ENCODE data around the gene ZNF782.
"Not testable (repeated sequence)": the region's sequence is repeated elsewhere in the genome, so short reads cannot be mapped to it uniquely, and the experiment has no call there.

Gene ZNF782

GRCh38 chr9:96852676-96853075 is 1.6 kb downstream of the ZNF782 start:
- no peak for DNase-seq

- no peak for DNase-seq
These were observed 10.3 kb downstream of the ZNF782 start for GRCh38 chr9:96844040-96844439.

- DNase-seq: no peak
These were observed 35.8 kb downstream of the ZNF782 start for GRCh38 chr9:96818533-96818932.

- no peak for DNase-seq
These were observed 36.3 kb downstream of the ZNF782 start for GRCh38 chr9:96817973-96818372.

- no peak for DNase-seq
These were observed 40.7 kb downstream of the ZNF782 start for GRCh38 chr9:96813607-96814006.

GRCh38 chr9:96798959-96799358 is 55.4 kb downstream of the ZNF782 start:
- DNase-seq: not testable (repeated sequence)

GRCh38 chr9:96784021-96784420 is 70.3 kb downstream of the ZNF782 start:
- DNase-seq: no peak

- DNase-seq: no peak
These were observed 72.1 kb downstream of the ZNF782 start for GRCh38 chr9:96782235-96782634.

- DNase-seq: no peak
These were observed 72.8 kb downstream of the ZNF782 start for GRCh38 chr9:96781552-96781951.

- no peak for DNase-seq
These were observed 75.2 kb downstream of the ZNF782 start for GRCh38 chr9:96779089-96779488.

GRCh38 chr9:96777426-96777864 is 76.9 kb downstream of the ZNF782 start:
- DNase-seq: no peak

GRCh38 chr9:96771124-96771523 is 83.2 kb downstream of the ZNF782 start:
- no peak for DNase-seq

GRCh38 chr9:96769989-96770388 is 84.3 kb downstream of the ZNF782 start:
- no peak for DNase-seq

Measured in CD4-positive, alpha-beta T cell treated with Interleukin-21 for 1 hour (primary cell).